HG03039 (cell line): ENCODE measurements around the gene ISLR2.
"Not testable (repeated sequence)": the region's sequence is repeated elsewhere in the genome, so short reads cannot be mapped to it uniquely, and the experiment has no call there.

ENCODE experiments used
- ATAC-seq: cut with Tn5 transposase; IDR thresholded peaks from one replicate; pipeline ENCODE4 v1.9.1; 2021; ENCODE audit warnings: mild to moderate bottlenecking, moderate library complexity; ENCODE audit not compliant: unreplicated experiment

Gene ISLR2

GRCh38 chr15:74156678-74157411, 26.5 kb downstream of the ISLR2 start:
- no peak for ATAC-seq

- ATAC-seq = no peak
Observed at GRCh38 chr15:74157868-74158827, 27.8 kb downstream of the ISLR2 start.

- ATAC-seq = peak; percentile 64
Observed at GRCh38 chr15:74158855-74159650, 28.7 kb downstream of the ISLR2 start.

GRCh38 chr15:74159773-74160172, 29.4 kb downstream of the ISLR2 start:
- ATAC-seq = no peak

- ATAC-seq = not testable (repeated sequence)
Observed at GRCh38 chr15:74160390-74160789, 30.0 kb downstream of the ISLR2 start.

- not testable (repeated sequence) for ATAC-seq
Observed at GRCh38 chr15:74162195-74162536, 31.8 kb downstream of the ISLR2 start.

- no peak for ATAC-seq
Observed at GRCh38 chr15:74165461-74165860, 35.1 kb downstream of the ISLR2 start.

- ATAC-seq = no peak
Observed at GRCh38 chr15:74167891-74168331, 37.5 kb downstream of the ISLR2 start.

- no peak for ATAC-seq
Observed at GRCh38 chr15:74168711-74169126, 38.3 kb downstream of the ISLR2 start.

- no peak for ATAC-seq
Observed at GRCh38 chr15:74170071-74170844, 39.9 kb downstream of the ISLR2 start.

GRCh38 chr15:74170875-74171578, 40.6 kb downstream of the ISLR2 start:
- no peak for ATAC-seq

GRCh38 chr15:74171965-74172541, 41.7 kb downstream of the ISLR2 start:
- ATAC-seq = no peak

- ATAC-seq = no peak
Observed at GRCh38 chr15:74172701-74173379, 42.5 kb downstream of the ISLR2 start.

- ATAC-seq = no peak
Observed at GRCh38 chr15:74173380-74174218, 43.2 kb downstream of the ISLR2 start, which contains the start of gene ISLR. TSS of gene ISLR (plus strand) at chr15:74173710. CDS start at chr15:74174859, 1,149 bp downstream.

- no peak for ATAC-seq
Observed at GRCh38 chr15:74174219-74174957, 44.0 kb downstream of the ISLR2 start.

GRCh38 chr15:74174958-74175253, 44.5 kb downstream of the ISLR2 start:
- no peak for ATAC-seq
